Measurements from ENCODE around the gene TACC3.

TACC3 gene

GRCh38 chr4:1787411-1788077 is 66.2 kb downstream of the TACC3 start:
- H3K4me1 ChIP-seq (ENCODE audit: control insufficient read depth, insufficient read depth, low read length) = no peaks in the 10 kb centered on the region
- H3K36me3 ChIP-seq (ENCODE audit: control insufficient read depth, insufficient read depth, low read length) = no peaks in the 10 kb centered on the region
- no peaks in the 10 kb centered on the region for H3K9me3 ChIP-seq (ENCODE audit: control insufficient read depth, insufficient read depth, low read length)
- no peak overlapping the region for H3K9ac ChIP-seq (ENCODE audit: low read depth, low read length)
- no peak overlapping the region for H3K4me3 ChIP-seq (ENCODE audit: low read depth, low read length)
- H3K27me3 ChIP-seq (ENCODE audit: control insufficient read depth, insufficient read depth, low read length) = peaks cover 24% of the 10 kb centered on the region

DNA sequence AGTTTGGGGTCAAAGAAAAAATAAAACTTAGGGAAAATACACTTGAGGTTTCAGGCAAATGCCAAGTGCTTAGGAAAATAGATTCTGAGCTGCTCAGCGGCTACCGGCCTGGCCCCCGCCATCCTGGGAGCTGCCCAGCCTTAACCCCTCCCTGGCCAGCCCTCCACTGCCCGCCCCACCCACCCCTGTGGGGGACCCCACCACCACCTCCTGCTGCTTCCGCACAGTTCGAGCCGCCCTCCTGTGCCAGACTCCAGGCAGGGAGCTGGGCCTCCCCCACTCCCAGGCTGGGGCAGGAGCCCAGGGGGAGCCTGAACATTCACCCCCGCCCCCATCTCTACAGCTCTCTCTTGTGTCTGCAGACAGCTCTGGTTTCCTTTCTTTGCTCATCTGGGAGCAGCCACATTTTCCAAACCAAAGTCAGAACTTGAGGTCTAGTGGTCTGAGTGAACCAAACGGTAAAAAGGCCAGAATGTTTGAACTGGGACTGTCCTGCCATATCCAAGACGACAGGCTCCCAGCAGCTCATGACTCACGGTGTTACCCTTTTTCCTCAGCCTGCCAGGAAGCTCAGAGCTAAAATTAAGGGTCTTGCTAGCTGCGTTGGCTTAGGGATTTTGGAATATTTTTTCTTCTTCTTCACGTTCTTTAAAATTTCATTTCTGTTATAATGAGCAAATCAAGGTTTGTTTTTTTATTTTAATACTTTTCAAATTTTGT is 67.1 kb downstream of the TACC3 start:
- no peak overlapping the region for H3K4me3 ChIP-seq (ENCODE audit: low read depth, low read length)
- no peak overlapping the region for H3K9ac ChIP-seq (ENCODE audit: low read depth, low read length)
- peaks cover 24% of the 10 kb centered on the region for H3K27me3 ChIP-seq (ENCODE audit: control insufficient read depth, insufficient read depth, low read length)
- no peaks in the 10 kb centered on the region for H3K36me3 ChIP-seq (ENCODE audit: control insufficient read depth, insufficient read depth, low read length)
- H3K9me3 ChIP-seq (ENCODE audit: control insufficient read depth, insufficient read depth, low read length) = no peaks in the 10 kb centered on the region
- H3K4me1 ChIP-seq (ENCODE audit: control insufficient read depth, insufficient read depth, low read length) = no peaks in the 10 kb centered on the region

DNA sequence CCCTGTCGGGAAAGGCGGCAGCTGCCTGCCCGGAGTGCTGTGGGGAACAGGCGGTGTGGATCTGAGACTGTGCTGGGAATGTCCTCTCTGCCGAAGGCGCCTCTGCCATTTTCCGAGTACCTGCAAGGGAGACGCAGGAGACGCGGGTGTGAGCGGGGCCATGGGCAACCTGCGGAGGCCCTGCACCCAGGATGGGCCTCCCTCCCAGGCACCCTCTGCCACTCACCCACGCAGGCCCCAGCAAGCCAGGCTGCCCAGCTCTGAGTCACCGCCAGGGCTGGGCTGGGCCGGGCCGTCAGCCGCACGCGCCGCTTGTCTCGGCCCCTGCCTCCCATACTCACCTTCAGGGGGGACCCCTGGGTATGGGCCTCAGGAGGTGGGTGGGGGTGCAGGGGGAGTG is 68.2 kb downstream of the TACC3 start:
- Histone ChIP-seq H3K27me3 (ENCODE audit: control insufficient read depth, insufficient read depth, low read length) (peaks cover 24% of the 10 kb centered on the region), H3K4me1 (ENCODE audit: control insufficient read depth, insufficient read depth, low read length) (no peaks in the 10 kb centered on the region), H3K9ac (ENCODE audit: low read depth, low read length) (no peak overlapping the region), H3K36me3 (ENCODE audit: control insufficient read depth, insufficient read depth, low read length) (no peaks in the 10 kb centered on the region), H3K9me3 (ENCODE audit: control insufficient read depth, insufficient read depth, low read length) (no peaks in the 10 kb centered on the region), H3K4me3 (ENCODE audit: low read depth, low read length) (no peak overlapping the region)

DNA sequence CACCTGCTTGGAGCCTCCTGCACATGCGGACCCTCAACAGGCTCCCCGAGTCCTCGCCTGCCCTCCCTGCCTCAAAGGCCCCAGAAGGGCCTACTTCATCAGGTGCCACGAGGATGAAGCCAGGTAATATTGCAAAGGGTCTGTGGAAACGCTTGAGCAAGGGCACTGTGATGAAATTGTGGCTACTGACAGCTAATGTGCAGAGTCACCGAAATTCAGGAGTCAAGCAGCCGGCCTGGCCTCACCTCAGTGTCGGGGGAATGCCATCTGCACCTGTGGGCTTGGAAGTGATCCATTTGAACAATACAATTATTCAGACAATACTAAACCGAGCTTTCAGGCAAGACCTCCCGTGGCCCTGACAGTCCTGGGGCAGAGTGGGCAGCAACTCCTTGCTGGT is 68.7 kb downstream of the TACC3 start:
- H3K4me1 ChIP-seq (ENCODE audit: control insufficient read depth, insufficient read depth, low read length) = no peaks in the 10 kb centered on the region
- H3K9me3 ChIP-seq (ENCODE audit: control insufficient read depth, insufficient read depth, low read length) = no peaks in the 10 kb centered on the region
- H3K9ac ChIP-seq (ENCODE audit: low read depth, low read length) = no peak overlapping the region
- H3K27me3 ChIP-seq (ENCODE audit: control insufficient read depth, insufficient read depth, low read length) = peaks cover 24% of the 10 kb centered on the region
- no peak overlapping the region for H3K4me3 ChIP-seq (ENCODE audit: low read depth, low read length)
- H3K36me3 ChIP-seq (ENCODE audit: control insufficient read depth, insufficient read depth, low read length) = no peaks in the 10 kb centered on the region

- Histone ChIP-seq H3K9ac (ENCODE audit: low read depth, low read length) (no peak overlapping the region), H3K9me3 (ENCODE audit: control insufficient read depth, insufficient read depth, low read length) (no peaks in the 10 kb centered on the region), H3K36me3 (ENCODE audit: control insufficient read depth, insufficient read depth, low read length) (peaks cover 2% of the 10 kb centered on the region), H3K4me1 (ENCODE audit: control insufficient read depth, insufficient read depth, low read length) (peaks cover 2% of the 10 kb centered on the region), H3K4me3 (ENCODE audit: low read depth, low read length) (peak overlapping the region; percentile 41), H3K27me3 (ENCODE audit: control insufficient read depth, insufficient read depth, low read length) (peaks cover 24% of the 10 kb centered on the region)
Measured at GRCh38 chr4:1792158-1792831, 71.0 kb downstream of the TACC3 start.

DNA sequence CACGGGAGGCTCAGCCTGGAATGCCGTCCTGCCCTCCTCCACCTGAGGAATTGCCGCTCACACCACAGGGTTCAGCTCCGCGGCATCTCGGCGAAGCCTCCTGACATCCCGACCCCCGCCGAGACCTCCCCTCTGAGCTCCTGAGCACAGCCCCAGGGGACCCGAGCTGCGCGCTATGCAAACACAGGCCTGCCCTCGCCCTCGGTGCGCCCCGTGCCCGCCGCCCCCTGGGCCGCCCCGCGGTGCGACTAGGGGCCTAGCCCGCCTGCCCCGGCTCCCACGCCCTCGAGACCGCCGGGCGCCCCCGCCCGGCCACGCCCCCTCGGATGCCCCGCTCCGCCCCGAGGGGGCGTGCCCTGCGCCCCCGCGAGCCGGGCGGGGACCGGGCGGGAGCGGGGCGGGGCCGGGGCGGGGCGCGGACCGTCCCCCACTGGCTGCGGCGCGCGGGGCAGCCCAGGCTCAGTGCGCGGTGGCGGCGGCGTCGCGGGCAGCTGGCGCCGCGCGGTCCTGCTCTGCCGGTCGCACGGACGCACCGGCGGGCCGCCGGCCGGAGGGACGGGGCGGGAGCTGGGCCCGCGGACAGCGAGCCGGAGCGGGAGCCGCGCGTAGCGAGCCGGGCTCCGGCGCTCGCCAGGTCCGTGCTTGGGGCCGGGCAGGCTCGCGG is 71.6 kb downstream of the TACC3 start, which contains the start of gene FGFR3:
Gene FGFR3 (plus strand): TSS at position 462 of the 664 bp plus-strand sequence. CDS start 642 bp downstream, outside the sequence.
- Histone ChIP-seq H3K9me3 (ENCODE audit: control insufficient read depth, insufficient read depth, low read length) (no peaks in the 10 kb centered on the region), H3K4me3 (ENCODE audit: low read depth, low read length) (peak within 1 kb of the TSS; percentile 45), H3K9ac (ENCODE audit: low read depth, low read length) (peak within 1 kb of the TSS; percentile 60), H3K36me3 (ENCODE audit: control insufficient read depth, insufficient read depth, low read length) (peaks cover 2% of the 10 kb centered on the region), H3K27me3 (ENCODE audit: control insufficient read depth, insufficient read depth, low read length) (peaks cover 24% of the 10 kb centered on the region), H3K4me1 (ENCODE audit: control insufficient read depth, insufficient read depth, low read length) (peaks cover 2% of the 10 kb centered on the region)

DNA sequence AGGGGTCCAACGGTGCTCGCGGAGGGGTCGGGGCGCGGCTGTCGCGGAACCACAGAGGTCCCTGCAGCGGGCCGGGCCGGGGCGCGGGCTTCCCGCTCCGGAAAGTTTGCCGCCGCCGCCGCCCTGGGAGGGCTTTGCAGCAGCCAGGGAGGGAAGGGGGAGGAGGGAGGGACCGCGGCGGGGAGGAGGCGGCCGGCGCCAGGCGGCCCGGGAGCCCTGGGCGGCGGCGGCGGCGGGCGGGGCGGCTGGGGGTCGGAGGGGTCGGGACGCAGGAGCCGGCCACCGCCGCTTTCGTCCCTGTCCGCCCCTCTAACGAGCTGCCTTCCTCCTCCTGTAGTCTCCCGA is 72.1 kb downstream of the TACC3 start:
- peaks cover 2% of the 10 kb centered on the region for H3K4me1 ChIP-seq (ENCODE audit: control insufficient read depth, insufficient read depth, low read length)
- no peaks in the 10 kb centered on the region for H3K9me3 ChIP-seq (ENCODE audit: control insufficient read depth, insufficient read depth, low read length)
- peak overlapping the region; percentile 45 for H3K4me3 ChIP-seq (ENCODE audit: low read depth, low read length)
- H3K27me3 ChIP-seq (ENCODE audit: control insufficient read depth, insufficient read depth, low read length) = peaks cover 24% of the 10 kb centered on the region
- peaks cover 2% of the 10 kb centered on the region for H3K36me3 ChIP-seq (ENCODE audit: control insufficient read depth, insufficient read depth, low read length)
- no peak overlapping the region for H3K9ac ChIP-seq (ENCODE audit: low read depth, low read length)

DNA sequence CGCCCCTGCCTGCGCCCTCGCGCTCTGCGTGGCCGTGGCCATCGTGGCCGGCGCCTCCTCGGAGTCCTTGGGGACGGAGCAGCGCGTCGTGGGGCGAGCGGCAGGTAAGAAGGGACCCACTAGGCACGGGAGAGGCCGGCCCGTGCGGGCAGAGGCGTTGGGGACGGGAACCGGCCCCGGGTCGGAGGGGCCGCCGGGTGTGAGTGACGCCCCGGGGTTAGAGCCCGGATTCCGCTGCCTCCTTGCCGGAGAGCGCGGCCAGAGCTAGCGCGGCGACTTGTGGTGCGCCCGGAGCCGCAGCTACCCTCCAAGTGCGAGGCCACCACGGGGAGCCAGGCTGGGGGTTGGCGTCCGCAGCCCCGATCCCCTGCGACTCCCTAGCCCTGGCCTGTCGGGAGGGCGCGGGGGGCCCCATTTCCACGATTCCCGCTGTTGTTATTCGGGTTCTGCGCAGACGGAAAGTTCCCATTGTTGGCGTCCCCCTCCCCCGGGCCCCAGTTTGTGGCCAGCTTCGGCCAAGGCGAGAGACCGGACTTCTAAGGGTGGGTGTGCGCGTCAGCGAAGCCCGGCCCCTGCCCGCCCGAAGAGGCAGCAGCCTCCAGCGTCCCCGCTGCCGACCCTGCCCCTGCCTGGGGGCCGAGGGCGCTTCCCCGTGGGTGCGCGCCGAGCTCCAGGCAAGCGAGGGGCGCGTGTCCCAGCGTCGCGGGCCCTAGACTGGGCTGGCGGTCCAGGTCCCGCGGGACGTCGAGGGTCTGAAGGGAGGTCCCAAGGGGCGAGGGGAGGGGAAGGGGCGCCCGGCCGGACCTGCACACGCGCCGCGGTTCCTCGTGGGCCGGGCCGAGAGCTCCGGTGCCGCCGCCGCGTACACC is 72.9 kb downstream of the TACC3 start:
- Histone ChIP-seq H3K9ac (ENCODE audit: low read depth, low read length) (peak overlapping the region; percentile 60), H3K36me3 (ENCODE audit: control insufficient read depth, insufficient read depth, low read length) (peaks cover 7% of the 10 kb centered on the region), H3K4me1 (ENCODE audit: control insufficient read depth, insufficient read depth, low read length) (peaks cover 2% of the 10 kb centered on the region), H3K27me3 (ENCODE audit: control insufficient read depth, insufficient read depth, low read length) (peaks cover 24% of the 10 kb centered on the region), H3K4me3 (ENCODE audit: low read depth, low read length) (peak overlapping the region; percentile 45), H3K9me3 (ENCODE audit: control insufficient read depth, insufficient read depth, low read length) (no peaks in the 10 kb centered on the region)
